ENCODE results near the gene DPEP2. TPM values are rescaled to one million over a fixed set of nuclear protein-coding genes. Genes with fewer than 3 reads are reported as not detected.
A peak's percentile ranks its signal among the peaks of the same experiment; 100 is the strongest.

Gene DPEP2
- total and polyA plus RNA-seq, 2 of the 13 experiments (the other 11 are each of a cell fraction or from before 2014, with no cell fraction given), result 0.18 TPM; not detected in 1

- TF ChIP-seq ZNF646 (CRISPR knock-in tag; IDR thresholded peaks at IDR 0.05) (no peak), ZNF331 (CRISPR knock-in tag; IDR thresholded peaks at IDR 0.05) (peak; percentile 67), ZNF333 (CRISPR knock-in tag; IDR thresholded peaks at IDR 0.05; ENCODE audit: borderline replicate concordance) (no peak), KDM2A (CRISPR knock-in tag; IDR thresholded peaks at IDR 0.05; ENCODE audit: borderline replicate concordance, low read depth) (peak; percentile 97), TBX3 (IDR thresholded peaks at IDR 0.05; ENCODE audit: borderline replicate concordance) (no peak), ZBTB1 (CRISPR knock-in tag; IDR thresholded peaks at IDR 0.05; ENCODE audit: borderline replicate concordance) (no peak), ZNF777 (CRISPR knock-in tag; IDR thresholded peaks at IDR 0.05) (peak; percentile 51; the same call in 1 of the 2 replicates), ZBTB44 (CRISPR knock-in tag; IDR thresholded peaks at IDR 0.05) (no peak), CTCF (CRISPR knock-in tag; IDR thresholded peaks at IDR 0.05) (peak; percentile 98), ZBTB49 (CRISPR knock-in tag; IDR thresholded peaks at IDR 0.05; ENCODE audit: borderline replicate concordance) (no peak), YEATS2 (CRISPR knock-in tag; IDR thresholded peaks at IDR 0.05; ENCODE audit: borderline replicate concordance) (peak; percentile 84), MLLT10 (CRISPR knock-in tag; IDR thresholded peaks at IDR 0.05) (no peak), ZNF800 (CRISPR knock-in tag; IDR thresholded peaks at IDR 0.05) (peak; percentile 84)
These were observed 5.9 kb downstream of the DPEP2 start (continued) for GRCh38 chr16:67993207-67994039.

Measured in HepG2 (cell line).